Coronary artery (tissue), 2 donors: ENCODE results near the gene IGSF5.

Source experiments
- DNase-seq: peaks from one replicate; pipeline ENCODE4 v3.0.0-alpha.2; 2017; ENCODE audit warnings: low spot score
- H3K27ac ChIP-seq, 2 donors: fragments of 200-600 bp; sonication (generic); one replicate each; pipeline ENCODE4 v1.5.1; 2016 to 2019
- H3K4me3 ChIP-seq: fragments of 200-600 bp; sonication (generic); 2 replicates; pipeline ENCODE4 v1.5.1; 2016; ENCODE audit warnings: mild to moderate bottlenecking, moderate library complexity
- CTCF ChIP-seq: fragments of 200-600 bp; sonication (generic); IDR thresholded peaks from one replicate; pipeline ENCODE4 v1.5.1; 2019; ENCODE audit warnings: antibody characterized with exemption

The IGSF5 gene

GRCh38 chr21:39712273-39712672 lies 32.7 kb upstream of the IGSF5 start:
- H3K4me3 ChIP-seq: no peak overlapping the region
- no peak overlapping the region for H3K27ac ChIP-seq
- DNase-seq: no peak
- no peak for TF ChIP-seq CTCF

- Histone ChIP-seq H3K4me3 (no peak overlapping the region), H3K27ac (no peak overlapping the region)
- DNase-seq: no peak
- no peak for TF ChIP-seq CTCF
These were observed 32.0 kb upstream of the IGSF5 start for GRCh38 chr21:39712976-39713375.

GRCh38 chr21:39713905-39714304 lies 31.1 kb upstream of the IGSF5 start:
- Histone ChIP-seq H3K4me3 (no peak overlapping the region), H3K27ac (no peak overlapping the region)
- no peak for DNase-seq
- no peak for TF ChIP-seq CTCF

- H3K4me3 ChIP-seq: no peak overlapping the region
- H3K27ac ChIP-seq: no peak overlapping the region
- no peak for DNase-seq
- no peak for TF ChIP-seq CTCF
These were observed 30.7 kb upstream of the IGSF5 start for GRCh38 chr21:39714331-39714730.

GRCh38 chr21:39715804-39716397 lies 29.1 kb upstream of the IGSF5 start:
- DNase-seq: no peak
- peak; percentile 54 for TF ChIP-seq CTCF
- no peak overlapping the region for H3K4me3 ChIP-seq

GRCh38 chr21:39720126-39720778 lies 24.7 kb upstream of the IGSF5 start:
- DNase-seq: no peak
- TF ChIP-seq CTCF: no peak

More at GRCh38 chr21:39715804-39716397, 29.1 kb upstream of the IGSF5 start:
- no peak overlapping the region for H3K27ac ChIP-seq

GRCh38 chr21:39721885-39722284 lies 23.1 kb upstream of the IGSF5 start:
- DNase-seq: no peak

More at GRCh38 chr21:39720126-39720778, 24.7 kb upstream of the IGSF5 start:
- no peak overlapping the region for H3K27ac ChIP-seq
- H3K4me3 ChIP-seq: no peak overlapping the region

More at GRCh38 chr21:39721885-39722284, 23.1 kb upstream of the IGSF5 start:
- Histone ChIP-seq H3K4me3 (no peak overlapping the region), H3K27ac (no peak overlapping the region)
- no peak for TF ChIP-seq CTCF
